GM18517 (cell line): ENCODE results near the gene SLC24A3.

ENCODE experiments used
- ATAC-seq: cut with Tn5 transposase; IDR thresholded peaks from one replicate; pipeline ENCODE4 v1.9.1; 2021; ENCODE audit warnings: mild to moderate bottlenecking, moderate library complexity; ENCODE audit not compliant: unreplicated experiment

Gene SLC24A3

DNA sequence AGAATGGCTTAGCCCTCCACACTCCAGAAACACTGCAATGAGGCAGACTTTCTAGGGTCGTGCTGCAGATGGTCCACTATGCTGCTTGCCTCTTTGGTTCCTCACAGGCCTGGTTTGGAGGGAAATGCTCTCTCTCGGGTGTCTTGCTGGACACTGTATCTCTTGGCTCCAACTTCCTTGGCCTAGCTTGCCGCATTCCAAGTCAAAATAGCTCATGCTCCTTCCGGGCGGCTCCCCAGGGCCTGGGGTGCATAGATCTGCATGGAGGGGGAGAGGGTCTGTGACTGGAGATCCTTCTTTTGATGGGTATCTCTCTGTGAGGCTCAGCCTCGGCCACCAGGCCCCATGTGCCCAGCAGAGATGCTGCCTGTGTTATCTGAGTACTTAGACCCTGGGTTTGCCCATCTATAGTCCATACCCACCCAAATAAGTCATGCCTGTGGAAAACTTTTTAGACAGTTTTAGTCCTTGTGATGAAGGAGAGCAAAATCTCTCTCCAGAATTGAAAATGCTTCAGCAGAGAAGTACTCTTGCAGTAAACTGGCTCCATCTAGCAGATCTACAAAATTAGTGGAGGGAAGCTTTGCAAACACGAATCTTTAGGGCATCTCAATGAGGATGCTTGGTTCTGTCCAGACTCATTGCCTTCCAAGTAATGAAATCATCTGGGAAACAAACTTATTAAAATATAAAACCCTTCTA is 281.5 kb downstream of the SLC24A3 start:
- no peak for ATAC-seq

GRCh38 chr20:19495905-19496703 is 283.7 kb downstream of the SLC24A3 start:
- ATAC-seq = no peak

- no peak for ATAC-seq
Measured at GRCh38 chr20:19497064-19497463, 284.6 kb downstream of the SLC24A3 start.

- no peak for ATAC-seq
Measured at GRCh38 chr20:19498756-19499155, 286.3 kb downstream of the SLC24A3 start.

- ATAC-seq = no peak
Measured at GRCh38 chr20:19501476-19502115, 289.2 kb downstream of the SLC24A3 start.

GRCh38 chr20:19502169-19502568 is 289.7 kb downstream of the SLC24A3 start:
- ATAC-seq = no peak

DNA sequence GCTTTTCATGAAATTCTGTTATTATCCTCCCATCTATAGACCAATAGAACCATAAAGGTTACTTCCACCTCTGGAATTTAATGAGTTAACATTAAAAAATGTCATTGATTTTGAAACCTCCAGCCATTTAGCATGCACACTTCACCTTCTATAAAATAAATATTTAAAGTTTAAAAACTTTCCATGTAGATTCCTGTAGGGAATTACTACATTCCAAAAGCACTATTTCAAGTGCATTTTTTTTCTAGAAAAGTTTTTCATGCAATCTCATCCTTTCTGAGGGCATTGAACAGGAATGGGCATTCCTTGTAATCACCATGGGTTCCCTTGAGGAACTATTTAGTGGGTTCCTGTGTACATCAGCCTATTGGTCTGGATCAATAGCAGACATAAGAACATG is 291.8 kb downstream of the SLC24A3 start:
- ATAC-seq = no peak

DNA sequence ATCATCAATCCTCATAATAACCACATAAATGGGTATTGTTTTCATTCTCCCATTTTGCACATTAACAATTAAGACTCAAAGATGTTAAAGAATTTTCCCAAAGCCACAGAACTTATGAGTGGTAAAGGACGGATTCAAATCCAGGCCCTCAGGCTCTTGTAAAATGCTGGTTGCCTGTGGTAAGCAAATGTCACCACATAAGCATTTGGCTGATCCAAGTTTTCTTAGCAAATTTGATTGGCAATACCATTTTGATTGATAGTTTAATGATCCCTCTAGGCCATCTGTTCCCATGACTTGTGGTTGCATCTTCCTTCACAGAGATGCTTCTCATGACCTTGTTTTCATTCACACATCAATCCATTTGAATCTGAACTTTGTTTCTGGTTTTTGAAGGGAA is 293.6 kb downstream of the SLC24A3 start:
- no peak for ATAC-seq

GRCh38 chr20:19508449-19508848 is 296.0 kb downstream of the SLC24A3 start:
- ATAC-seq = no peak

DNA sequence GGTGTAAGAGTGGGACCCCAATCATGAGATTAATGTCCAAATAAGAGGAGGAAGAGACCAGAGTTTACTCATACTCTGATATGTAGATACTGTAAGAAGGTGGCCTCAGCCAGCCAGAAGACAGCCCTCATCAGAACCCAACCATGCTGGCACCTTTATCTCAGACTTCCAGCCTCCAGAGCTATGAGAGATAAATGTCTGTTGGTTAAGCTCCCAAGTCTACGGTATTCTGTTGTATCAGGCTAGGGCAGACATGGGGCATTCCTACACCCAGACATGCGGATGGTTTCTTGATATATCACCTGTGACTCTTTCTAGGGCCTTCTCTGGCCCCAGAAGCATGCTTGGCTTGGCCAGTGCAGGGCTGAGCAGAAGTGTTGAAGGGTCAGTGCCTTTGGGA is 298.2 kb downstream of the SLC24A3 start:
- ATAC-seq = no peak

DNA sequence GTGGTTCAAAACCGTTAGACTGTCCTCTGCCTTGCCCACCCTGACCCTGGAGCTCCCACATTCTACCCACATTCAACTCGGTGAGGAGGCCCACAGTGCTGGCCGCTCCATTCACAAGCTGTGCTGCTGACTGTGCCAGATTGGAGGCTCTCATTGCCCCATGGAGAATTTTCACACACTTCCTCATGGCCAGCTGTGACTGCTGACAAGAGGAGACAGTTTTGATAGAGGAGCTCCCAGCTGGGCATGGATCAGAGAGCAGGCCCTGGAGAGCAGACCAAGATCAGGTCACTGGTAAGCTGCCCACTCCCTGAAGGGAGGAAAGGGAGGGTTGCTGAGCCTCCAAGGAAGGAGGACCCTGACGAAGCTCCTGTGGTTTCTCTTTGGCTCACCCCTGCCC is 299.5 kb downstream of the SLC24A3 start:
- ATAC-seq = no peak

DNA sequence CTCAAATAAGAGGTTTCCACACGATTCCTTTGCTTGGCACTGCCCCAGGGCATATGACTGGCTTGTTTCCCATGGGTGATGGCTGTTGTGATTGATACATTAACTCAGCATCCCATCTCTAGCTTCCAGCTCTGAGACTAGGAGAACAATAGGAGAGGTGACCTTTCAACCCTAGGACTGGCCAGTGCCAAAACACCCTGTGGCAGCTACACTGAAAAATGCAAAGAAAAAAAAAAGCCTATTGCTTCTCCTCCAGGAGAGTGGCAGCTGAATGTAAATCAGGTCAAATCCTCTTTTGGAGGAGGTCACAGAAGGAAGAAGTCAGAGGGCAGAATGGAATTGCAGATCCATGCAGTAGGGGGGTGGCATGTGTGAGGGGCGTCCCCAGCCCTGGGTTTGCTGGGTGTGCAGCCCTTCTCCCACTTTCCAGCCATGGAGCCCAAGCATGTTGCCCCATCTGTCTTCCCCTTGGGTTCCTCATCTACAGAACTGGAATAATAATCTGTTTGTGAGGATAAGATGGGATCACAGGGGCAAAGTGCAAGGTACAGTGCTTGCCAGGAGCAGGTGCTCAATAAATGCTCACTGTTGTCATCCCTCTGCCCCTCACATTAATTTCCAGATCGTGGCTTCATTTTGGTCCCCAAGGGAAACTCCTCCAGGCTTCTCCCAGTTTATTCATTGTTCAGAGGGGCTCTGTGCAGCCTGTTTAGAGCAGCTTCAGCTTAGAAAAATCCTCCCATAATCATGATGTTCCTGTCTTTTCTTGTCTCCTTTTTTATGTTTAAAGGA is 300.6 kb downstream of the SLC24A3 start:
- no peak for ATAC-seq

DNA sequence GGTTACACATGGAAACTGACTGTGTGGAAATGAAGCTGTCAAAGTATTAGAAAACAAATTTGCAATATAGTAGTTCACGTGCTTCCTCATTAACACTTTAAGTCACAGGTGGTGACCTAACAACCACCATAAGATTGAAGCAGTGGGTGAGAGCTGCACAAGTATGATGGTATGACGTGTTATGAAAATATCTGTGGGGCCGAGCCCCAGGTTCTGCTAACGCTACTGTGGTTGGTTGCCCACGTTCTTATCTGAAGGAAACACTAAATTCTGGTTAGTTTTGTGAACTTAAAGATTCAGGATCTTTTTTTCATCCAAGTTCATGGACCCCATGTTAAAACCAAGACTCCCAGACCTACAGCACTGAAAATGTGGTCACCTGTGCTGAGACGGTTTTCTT is 302.6 kb downstream of the SLC24A3 start:
- no peak for ATAC-seq

DNA sequence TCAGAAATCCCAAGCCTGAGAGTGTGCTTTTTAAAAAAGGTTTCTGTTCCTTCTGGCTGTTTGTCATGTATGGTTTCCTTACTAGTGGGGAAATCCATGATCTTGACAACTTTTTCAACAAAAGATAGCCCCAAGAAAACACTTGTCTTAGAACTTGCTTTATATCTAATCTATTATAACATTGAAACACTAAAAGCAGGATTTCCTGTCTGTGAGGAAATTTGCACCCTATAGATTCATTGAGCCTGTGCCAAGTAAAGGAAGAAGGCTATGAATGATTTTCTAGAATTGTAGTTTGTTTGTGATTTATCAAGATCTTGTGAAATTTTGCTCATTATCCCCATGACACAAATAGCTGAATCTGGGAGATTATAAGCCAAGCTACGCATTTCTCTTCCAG is 307.0 kb downstream of the SLC24A3 start:
- no peak for ATAC-seq

DNA sequence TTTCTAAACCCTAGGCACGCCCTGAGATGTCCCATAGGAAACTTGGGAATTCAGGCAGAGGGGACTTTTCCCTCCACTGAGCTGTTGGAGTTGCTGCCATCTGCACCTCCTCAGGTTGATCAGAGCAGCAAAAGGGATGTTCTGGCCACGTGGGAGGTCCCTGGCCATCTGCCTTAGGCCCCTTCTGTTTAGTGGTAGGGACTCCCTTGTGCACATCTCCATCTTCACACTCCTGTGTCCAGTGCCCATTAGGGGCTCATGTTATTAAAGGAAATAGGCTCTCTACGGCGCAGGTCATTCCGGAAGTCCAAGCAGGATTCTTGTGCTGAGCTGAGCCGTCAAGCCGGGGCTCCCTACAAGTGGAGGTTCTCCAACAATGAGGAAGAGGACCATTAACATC is 307.8 kb downstream of the SLC24A3 start:
- ATAC-seq = no peak

DNA sequence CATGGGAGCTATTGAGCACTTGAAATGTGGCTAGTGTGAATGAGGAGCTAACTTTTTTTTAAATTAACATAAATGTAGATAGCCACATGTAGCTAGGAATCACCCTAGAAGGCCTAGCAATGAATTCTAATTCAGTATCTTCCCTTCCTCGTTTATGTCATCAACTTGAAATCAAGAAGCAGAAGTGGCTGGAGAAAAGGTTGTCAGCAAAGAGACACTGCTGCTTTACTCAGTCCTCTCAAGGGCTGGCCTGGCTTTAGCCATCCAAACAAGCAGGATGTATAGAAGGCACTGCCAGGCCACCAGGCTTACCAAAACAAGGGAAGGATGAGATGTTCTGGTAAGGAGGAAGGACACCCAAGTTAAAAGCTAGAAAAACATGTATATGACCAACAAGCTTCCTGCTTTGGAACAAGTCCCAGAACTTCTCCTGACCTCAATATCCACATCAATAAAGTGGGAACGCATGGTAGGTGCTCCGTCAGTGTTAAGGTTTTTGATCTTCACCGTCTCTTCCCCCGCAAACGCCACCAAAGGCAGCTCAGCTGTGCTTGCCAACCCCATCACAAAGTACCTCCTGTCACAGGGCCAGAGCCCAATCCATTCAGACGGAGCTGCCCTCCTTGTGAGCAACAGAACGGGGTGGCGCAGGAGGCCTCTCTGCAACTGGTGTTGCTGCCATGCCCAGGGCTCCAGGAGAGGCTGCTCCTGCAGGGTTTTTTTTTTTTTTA is 309.8 kb downstream of the SLC24A3 start:
- no peak for ATAC-seq

DNA sequence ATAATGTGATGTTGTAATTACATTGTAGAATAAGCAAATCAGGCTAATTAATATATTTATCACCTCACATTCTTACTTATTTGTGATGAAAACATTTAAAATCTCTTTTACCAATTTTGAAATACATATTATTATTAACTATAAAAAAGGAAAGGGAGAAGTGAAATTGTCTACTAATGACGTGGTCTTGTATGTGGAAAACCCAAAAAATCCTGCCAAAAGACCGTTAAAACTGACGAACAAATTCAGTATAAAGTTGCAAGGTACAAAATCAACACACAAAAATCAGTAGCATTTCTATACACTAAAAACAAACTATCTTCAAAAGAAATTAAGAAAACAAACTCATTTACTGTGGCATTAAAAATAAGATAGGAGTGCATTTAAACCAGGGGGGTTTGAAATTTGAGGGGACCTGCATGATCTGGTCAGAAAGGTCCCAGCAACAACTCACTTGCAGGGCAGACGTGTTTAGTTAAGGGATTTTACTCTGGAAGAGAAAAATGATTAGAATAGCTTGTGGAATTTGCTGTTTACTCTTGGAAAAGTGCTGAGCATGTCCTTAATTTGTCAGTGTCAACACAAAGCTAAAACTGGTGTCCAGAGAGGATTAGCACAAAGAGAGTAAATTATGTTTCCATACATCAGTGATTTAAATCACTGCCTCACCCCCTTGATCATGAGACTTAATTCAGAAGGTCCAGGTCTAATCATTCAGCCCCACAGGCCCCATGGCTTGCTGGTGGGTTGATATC is 310.6 kb downstream of the SLC24A3 start:
- no peak for ATAC-seq

DNA sequence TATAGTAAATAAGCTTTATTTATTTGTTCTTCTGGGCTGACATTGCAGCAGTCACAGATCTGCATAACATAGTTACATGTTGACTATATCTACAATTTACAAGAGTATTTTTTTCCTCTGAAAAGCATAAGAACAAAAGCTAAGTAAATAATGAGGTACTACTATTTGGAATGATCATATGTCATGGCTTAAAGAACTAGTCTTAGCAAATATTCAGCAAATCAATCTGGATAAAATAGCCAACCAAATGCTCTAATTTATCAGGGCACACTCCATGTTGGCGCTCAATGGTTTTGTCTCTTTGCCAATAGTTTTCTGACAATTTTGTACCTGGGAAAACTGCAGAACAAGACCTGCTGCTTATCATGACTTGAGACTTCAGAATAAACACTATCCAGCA is 312.2 kb downstream of the SLC24A3 start:
- ATAC-seq = no peak

GRCh38 chr20:19527509-19527908 is 315.1 kb downstream of the SLC24A3 start:
- ATAC-seq = no peak
